Gastroesophageal sphincter (tissue), 4 donors: ENCODE measurements around the gene NUMA1. TPM values are rescaled to one million over a fixed set of nuclear protein-coding genes. Genes with fewer than 3 reads are reported as not detected.

Source experiments
- ATAC-seq: fragments of 150-250 bp; one replicate; pipeline ENCODE4 v1.9.1; 2016; ENCODE audit warnings: mild to moderate bottlenecking, moderate library complexity
- H3K27ac ChIP-seq, 4 donors: fragments of 200-600 bp; sonication (generic) in 3 of 4; 1 replicate in 3 of 4; 2 replicates in 1 of 4; pipeline ENCODE4 v1.5.1; 2016 to 2019
- H3K27me3 ChIP-seq: fragments of 200-600 bp; sonication (generic); one replicate; pipeline ENCODE4 v1.5.1; 2019
- H3K36me3 ChIP-seq, 2 donors: fragments of 200-600 bp; sonication (generic); one replicate each; pipeline ENCODE4 v1.5.1; 2019; ENCODE audit warnings: control low read depth in 1 of 2
- H3K4me1 ChIP-seq, 3 donors: fragments of 200-600 bp; sonication (generic); 1 replicate in 2 of 3; 2 replicates in 1 of 3; pipeline ENCODE4 v1.5.1; 2016 to 2019; ENCODE audit warnings: control low read depth in 2 of 3
- H3K4me3 ChIP-seq, 2 donors: fragments of 200-600 bp; sonication (generic); one replicate each; pipeline ENCODE4 v1.5.1; 2019; ENCODE audit warnings: mild to moderate bottlenecking in 1 of 2, moderate library complexity in 1 of 2
- H3K9me3 ChIP-seq, 3 donors: fragments of 200-600 bp; sonication (generic); one replicate each; pipeline ENCODE4 v1.5.1; 2017 to 2019; ENCODE audit warnings: control low read depth in 2 of 3
- EP300 ChIP-seq: sonication (generic); formaldehyde crosslinking; IDR thresholded peaks from one replicate; pipeline ENCODE4 v1.6.1; 2017; ENCODE audit warnings: antibody characterized with exemption, mild to moderate bottlenecking
- POLR2A ChIP-seq, 2 donors: fragments of 450-650 bp; IDR thresholded peaks; one replicate each; pipeline ENCODE4 v1.6.1; 2017; ENCODE audit warnings: antibody characterized with exemption in 2 of 2, mild to moderate bottlenecking in 2 of 2, moderate library complexity in 1 of 2
- POLR2AphosphoS5 ChIP-seq: sonication (generic); formaldehyde crosslinking; IDR thresholded peaks from one replicate; pipeline ENCODE4 v1.6.1; 2017; ENCODE audit warnings: antibody characterized with exemption
- WGBS, 2 donors: methylation state at CpG; one replicate each; pipeline ENCODE4 v1.1.5; 2018; ENCODE audit warnings: low coverage in 1 of 2; 5-methylcytosine and 5-hydroxymethylcytosine counted together
- total RNA-seq, 4 donors: library from RNA; depleted of rRNA; stranded (reverse); fragments of >200 nt; gene quantifications; one replicate each; pipeline ENCODE4 v1.1.0, GENCODE V29; 2016
- TF ChIP-seq, protein P1 (sequence below), 4 experiments: fragments of 200-600 bp in 2 of 4; fragments of 450-650 bp in 2 of 4; sonication (generic) in 1 of 4; IDR thresholded peaks; one replicate each; pipeline ENCODE4 v1.5.1; 2017 to 2019; ENCODE audit warnings: antibody characterized with exemption in 4 of 4, mild to moderate bottlenecking in 2 of 4, moderate library complexity in 2 of 4

The NUMA1 gene
- total RNA-seq, 4 donors from 2014 or later, result 235 to 370 (median 290) TPM

DNA sequence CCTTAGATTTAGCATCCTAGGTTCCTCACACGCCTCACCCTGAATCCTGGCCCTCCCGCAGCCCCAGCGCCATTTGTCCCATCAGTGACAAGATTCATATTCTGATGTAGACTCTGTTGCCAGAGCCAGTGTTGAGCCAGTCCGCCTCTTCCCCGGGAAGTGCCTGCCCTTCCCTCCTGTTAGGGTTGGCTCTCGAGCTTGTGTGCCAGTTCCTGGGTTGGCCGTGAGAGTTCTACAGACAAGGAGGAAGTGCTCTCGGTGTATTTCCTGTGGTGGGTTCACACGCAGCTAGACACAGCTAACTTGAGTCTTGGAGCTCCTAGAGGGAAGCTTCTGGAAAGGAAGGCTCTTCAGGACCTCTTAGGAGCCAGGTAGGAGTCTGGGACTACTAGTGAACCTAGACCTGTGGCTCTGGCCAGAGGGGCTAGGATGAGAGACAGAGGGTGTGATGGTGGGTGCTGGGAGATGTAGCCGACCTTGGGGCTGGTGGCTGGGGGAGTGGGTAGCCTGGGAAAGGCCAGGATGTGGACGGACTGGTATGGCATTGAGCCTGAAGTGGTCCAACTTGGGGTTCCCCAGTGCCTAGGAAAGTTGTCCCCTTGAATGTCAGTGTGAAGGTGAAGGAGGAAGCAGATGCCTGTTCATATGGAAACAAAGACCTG lies 81.6 kb downstream of the NUMA1 start, which contains the start of gene IL18BP:
Gene IL18BP (plus strand): TSS at position 261 of the 662 bp plus-strand sequence. CDS start 1,076 bp downstream, outside the sequence.
- Histone ChIP-seq H3K4me1 (peaks cover 5 to 46% (median 7%) of the 10 kb centered on the region in 3 donors), H3K9me3 (no peaks in the 10 kb centered on the region), H3K36me3 (peaks cover 0 to 53% of the 10 kb centered on the region in 2 donors), H3K27ac (peak within 1 kb of the TSS; percentile 16 to 77 (median 64)), H3K4me3 (peak within 1 kb of the TSS in 1 of 2 donors; percentile 25), H3K27me3 (no peaks in the 10 kb centered on the region)
- no peak for TF ChIP-seq POLR2AphosphoS5
- no peak for TF ChIP-seq EP300
- TF ChIP-seq POLR2A (IDR thresholded peaks at IDR 0.05), result no peak
- TF ChIP-seq, protein P1, sequence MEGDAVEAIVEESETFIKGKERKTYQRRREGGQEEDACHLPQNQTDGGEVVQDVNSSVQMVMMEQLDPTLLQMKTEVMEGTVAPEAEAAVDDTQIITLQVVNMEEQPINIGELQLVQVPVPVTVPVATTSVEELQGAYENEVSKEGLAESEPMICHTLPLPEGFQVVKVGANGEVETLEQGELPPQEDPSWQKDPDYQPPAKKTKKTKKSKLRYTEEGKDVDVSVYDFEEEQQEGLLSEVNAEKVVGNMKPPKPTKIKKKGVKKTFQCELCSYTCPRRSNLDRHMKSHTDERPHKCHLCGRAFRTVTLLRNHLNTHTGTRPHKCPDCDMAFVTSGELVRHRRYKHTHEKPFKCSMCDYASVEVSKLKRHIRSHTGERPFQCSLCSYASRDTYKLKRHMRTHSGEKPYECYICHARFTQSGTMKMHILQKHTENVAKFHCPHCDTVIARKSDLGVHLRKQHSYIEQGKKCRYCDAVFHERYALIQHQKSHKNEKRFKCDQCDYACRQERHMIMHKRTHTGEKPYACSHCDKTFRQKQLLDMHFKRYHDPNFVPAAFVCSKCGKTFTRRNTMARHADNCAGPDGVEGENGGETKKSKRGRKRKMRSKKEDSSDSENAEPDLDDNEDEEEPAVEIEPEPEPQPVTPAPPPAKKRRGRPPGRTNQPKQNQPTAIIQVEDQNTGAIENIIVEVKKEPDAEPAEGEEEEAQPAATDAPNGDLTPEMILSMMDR (IDR thresholded peaks at IDR 0.05), result no peak
- 70 to 100% methylated on average over 1 to 3 of the region's 11 CpGs for WGBS, 2 donors
- ATAC-seq, result peak; percentile 26

DNA sequence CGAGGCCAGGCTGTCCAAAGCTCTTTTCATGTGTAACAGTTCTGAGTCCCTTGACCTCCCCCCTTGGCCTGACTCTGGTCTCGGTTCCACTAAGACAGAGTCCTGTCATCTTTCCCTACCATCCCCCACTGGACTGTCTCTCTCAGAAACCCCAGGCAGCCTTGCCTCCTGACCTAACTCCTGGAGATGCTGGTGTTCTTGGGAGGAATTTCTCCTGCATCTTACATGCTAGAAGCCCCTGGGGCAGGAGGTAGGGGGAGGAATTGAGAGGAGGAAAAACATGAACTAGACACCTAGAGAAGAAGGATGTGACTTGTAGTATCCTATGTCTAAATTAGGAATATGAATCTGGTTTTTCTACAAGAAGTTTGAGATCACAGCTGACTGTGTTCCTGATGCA lies 82.3 kb downstream of the NUMA1 start:
- WGBS, 2 donors, result 100% methylated on average over 1 of the region's 2 CpGs; no CpG with 5 or more reads in 1 of the 2 donors
- H3K27me3 ChIP-seq, result no peaks in the 10 kb centered on the region
- H3K27ac ChIP-seq, result peak overlapping the region in 2 of 4 donors; percentile 61 to 68
- H3K9me3 ChIP-seq, result no peaks in the 10 kb centered on the region
- H3K4me1 ChIP-seq, result peaks cover 5 to 44% (median 7%) of the 10 kb centered on the region in 3 donors
- TF ChIP-seq POLR2A (IDR thresholded peaks at IDR 0.05) (no peak), POLR2AphosphoS5 (no peak), EP300 (no peak)
- TF ChIP-seq, protein P1 (IDR thresholded peaks at IDR 0.05), result no peak
- H3K36me3 ChIP-seq, result peaks cover 0 to 45% of the 10 kb centered on the region in 2 donors
- no peak for ATAC-seq
- H3K4me3 ChIP-seq, result no peak overlapping the region

DNA sequence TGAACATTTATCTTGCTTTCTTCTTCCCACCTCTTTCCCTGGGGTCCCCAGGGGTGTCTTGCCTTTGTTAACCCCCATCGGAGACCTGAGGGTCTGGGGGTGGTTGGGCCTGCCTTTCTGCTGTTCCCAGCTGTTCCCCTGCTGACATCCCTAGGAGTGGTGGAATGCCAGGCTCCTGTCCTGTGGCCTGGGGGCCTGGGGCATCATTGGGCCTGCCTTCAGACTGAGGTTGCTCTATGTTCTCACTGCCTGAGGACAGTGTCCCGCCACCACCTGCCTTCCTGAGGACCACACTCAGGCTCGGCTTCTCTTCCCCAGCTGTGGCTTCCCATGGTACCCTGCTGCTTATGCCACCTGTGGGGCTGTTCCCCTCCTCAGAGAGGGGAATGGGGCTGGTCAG lies 82.7 kb downstream of the NUMA1 start:
- TF ChIP-seq POLR2AphosphoS5 (no peak), EP300 (no peak), POLR2A (IDR thresholded peaks at IDR 0.05) (no peak)
- TF ChIP-seq, protein P1 (IDR thresholded peaks at IDR 0.05), result no peak
- no peak for ATAC-seq

DNA sequence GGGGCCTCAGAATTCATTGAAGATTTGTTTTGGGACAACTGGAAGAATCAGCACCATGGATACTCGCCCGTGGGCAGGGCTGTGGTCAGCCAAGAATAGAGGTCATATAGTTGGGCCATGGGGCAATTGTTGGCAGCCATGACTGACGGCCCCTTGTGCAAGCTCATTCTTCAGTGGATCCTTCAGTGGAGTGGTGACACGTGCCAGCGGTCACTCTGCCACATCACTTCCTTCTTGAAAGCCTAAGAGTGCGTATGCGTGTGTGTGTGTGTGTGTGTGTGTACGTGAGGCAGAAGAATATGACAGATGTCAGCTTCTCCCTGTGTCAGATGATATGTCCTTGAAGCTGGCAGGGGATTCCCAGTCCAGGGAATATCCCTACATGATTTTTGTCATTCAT lies 83.4 kb downstream of the NUMA1 start:
- peaks cover 5 to 33% (median 7%) of the 10 kb centered on the region in 3 donors for H3K4me1 ChIP-seq
- H3K27me3 ChIP-seq, result no peaks in the 10 kb centered on the region
- WGBS, 2 donors, result 66 to 100% methylated on average over 4 of the region's 8 CpGs
- H3K9me3 ChIP-seq, result no peaks in the 10 kb centered on the region
- no peak overlapping the region for H3K4me3 ChIP-seq
- ATAC-seq, result no peak
- peaks cover 0 to 36% of the 10 kb centered on the region in 2 donors for H3K36me3 ChIP-seq
- no peak overlapping the region for H3K27ac ChIP-seq
- TF ChIP-seq POLR2AphosphoS5 (no peak), POLR2A (IDR thresholded peaks at IDR 0.05) (no peak), EP300 (no peak)
- TF ChIP-seq, protein P1 (IDR thresholded peaks at IDR 0.05), result no peak

More for the DNA sequence above, 82.7 kb downstream of the NUMA1 start:
- no peaks in the 10 kb centered on the region for H3K27me3 ChIP-seq
- WGBS, 2 donors, result 100% methylated on average over 1 of the region's 3 CpGs; no CpG with 5 or more reads in 1 of the 2 donors
- H3K9me3 ChIP-seq, result no peaks in the 10 kb centered on the region
- H3K27ac ChIP-seq, result no peak overlapping the region
- peaks cover 0 to 41% of the 10 kb centered on the region in 2 donors for H3K36me3 ChIP-seq
- H3K4me1 ChIP-seq, result peaks cover 5 to 40% (median 7%) of the 10 kb centered on the region in 3 donors
- H3K4me3 ChIP-seq, result no peak overlapping the region

DNA sequence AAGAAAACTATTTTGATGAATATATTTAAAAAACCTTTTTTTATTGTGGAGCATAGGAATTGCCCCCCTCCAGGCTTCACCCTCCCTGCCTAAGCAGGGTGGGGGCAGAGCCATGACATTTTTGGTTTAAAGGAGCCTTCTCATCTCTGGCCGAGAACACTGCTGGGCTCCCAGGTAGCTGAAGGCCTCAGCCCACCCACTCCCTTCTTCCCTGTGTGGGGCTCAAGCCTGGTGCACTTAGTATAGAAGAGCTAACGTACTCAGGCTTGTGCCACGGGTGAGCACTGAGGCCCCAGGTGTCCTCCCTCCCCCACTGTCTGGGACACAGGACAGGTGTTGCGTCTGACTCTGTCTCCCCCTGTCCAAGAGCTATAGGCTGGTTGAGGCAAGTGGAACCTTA lies 83.8 kb downstream of the NUMA1 start:
- Histone ChIP-seq H3K27ac (no peak overlapping the region), H3K27me3 (no peaks in the 10 kb centered on the region), H3K9me3 (no peaks in the 10 kb centered on the region), H3K36me3 (peaks cover 0 to 36% of the 10 kb centered on the region in 2 donors), H3K4me1 (peaks cover 5 to 29% (median 7%) of the 10 kb centered on the region in 3 donors), H3K4me3 (no peak overlapping the region)
- ATAC-seq, result no peak
- WGBS, 2 donors, result no CpG with 5 or more reads among the region's 4 CpGs
- TF ChIP-seq EP300 (no peak), POLR2AphosphoS5 (no peak), POLR2A (IDR thresholded peaks at IDR 0.05) (no peak)
- TF ChIP-seq, protein P1 (IDR thresholded peaks at IDR 0.05), result no peak
